Endodermal cell (in vitro differentiated cells): ENCODE measurements around the gene ISG20L2. TPM values are rescaled to one million over a fixed set of nuclear protein-coding genes. Genes with fewer than 3 reads are reported as not detected.

ENCODE experiments used
- DNase-seq: peaks from one replicate; pipeline ENCODE4 v3.0.0-alpha.2; 2017
- H3K27ac ChIP-seq: 2 replicates; pipeline ENCODE4 v1.5.1; 2013; ENCODE audit warnings: mild to moderate bottlenecking, low read depth, low read length, moderate library complexity
- H3K27me3 ChIP-seq: 2 replicates; pipeline ENCODE4 v1.6.1; 2013; ENCODE audit warnings: mild to moderate bottlenecking, low read length, moderate library complexity; ENCODE audit not compliant: insufficient read depth, control insufficient read depth, poor library complexity, severe bottlenecking
- H3K36me3 ChIP-seq: 2 replicates; pipeline ENCODE4 v1.7.0; 2013; ENCODE audit warnings: mild to moderate bottlenecking, low read length, moderate library complexity; ENCODE audit not compliant: control insufficient read depth, insufficient read depth
- H3K4me1 ChIP-seq: one replicate; pipeline ENCODE4 v1.7.0; 2013; ENCODE audit warnings: low read length; ENCODE audit not compliant: control insufficient read depth, insufficient read depth
- H3K4me3 ChIP-seq: 2 replicates; pipeline ENCODE4 v1.5.1; 2013; ENCODE audit warnings: mild to moderate bottlenecking, low read length, moderate library complexity
- H3K9ac ChIP-seq: 2 replicates; pipeline ENCODE4 v1.6.1; 2013; ENCODE audit warnings: mild to moderate bottlenecking, low read length, moderate library complexity; ENCODE audit not compliant: poor library complexity, severe bottlenecking; ENCODE audit errors: extremely low read depth
- H3K9me3 ChIP-seq: 2 replicates; pipeline ENCODE4 v1.6.1; 2013; ENCODE audit warnings: mild to moderate bottlenecking, low read length, moderate library complexity; ENCODE audit not compliant: control insufficient read depth
- H3K27ac Mint-ChIP-seq: 2 replicates; pipeline ENCODE4 v1.8.0; 2020; ENCODE audit warnings: mixed read lengths
- H3K27me3 Mint-ChIP-seq: 2 replicates; pipeline ENCODE4 v1.8.0; 2021; ENCODE audit warnings: mild to moderate bottlenecking, mixed read lengths; ENCODE audit not compliant: insufficient read depth
- H3K36me3 Mint-ChIP-seq: 2 replicates; pipeline ENCODE4 v1.8.0; 2020; ENCODE audit warnings: low read depth, mixed read lengths
- H3K4me1 Mint-ChIP-seq: 2 replicates; pipeline ENCODE4 v1.8.0; 2020; ENCODE audit warnings: mixed read lengths
- H3K4me3 Mint-ChIP-seq: 2 replicates; pipeline ENCODE4 v1.8.0; 2020; ENCODE audit warnings: mild to moderate bottlenecking, moderate library complexity, mixed read lengths
- H3K9me3 Mint-ChIP-seq: 2 replicates; pipeline ENCODE4 v1.8.0; 2020; ENCODE audit warnings: mild to moderate bottlenecking, mixed read lengths
- CTCF ChIP-seq: fragments of 200-600 bp; sonication (generic); conservative IDR thresholded peaks from 2 replicates; pipeline ENCODE4 v1.5.0; 2021; ENCODE audit warnings: antibody characterized with exemption, mild to moderate bottlenecking
- WGBS, 2 experiments: methylation state at CpG; one replicate each; pipeline versions ENCODE4 v1.1.5 to v1.1.7; 2013; ENCODE audit warnings: missing lambda C conversion rate in 2 of 2, mixed read lengths in 1 of 2; ENCODE audit not compliant: insufficient coverage in 1 of 2, insufficient read length in 1 of 2; 5-methylcytosine and 5-hydroxymethylcytosine counted together
- total RNA-seq, 2 donors: library from RNA; stranded (reverse); fragmentation: NEBNext Ultra II Directional in 1 of 2; extraction: Animal tissue kit (Norgen Biotek cat#: 25700) in 1 of 2; gene quantifications; 2 replicates in 1 of 2; 3 replicates in 1 of 2; pipeline ENCODE4 v1.2.1, GENCODE V29; 2021

ISG20L2 gene
- total RNA-seq, 2 donors from 2014 or later: 37.2 to 39.9 TPM

- peak overlapping the region; percentile 44 for H3K27ac Mint-ChIP-seq
- TF ChIP-seq CTCF: no peak
- H3K9me3 Mint-ChIP-seq: no peaks in the 10 kb centered on the region
- no peak overlapping the region for H3K4me3 ChIP-seq
- no peak overlapping the region for H3K9ac ChIP-seq
- no peaks in the 10 kb centered on the region for H3K4me1 Mint-ChIP-seq
- H3K4me1 ChIP-seq: peaks cover 5% of the 10 kb centered on the region
- H3K27me3 ChIP-seq: no peaks in the 10 kb centered on the region
- H3K27ac ChIP-seq: no peak overlapping the region
- peaks cover 47% of the 10 kb centered on the region for H3K36me3 ChIP-seq
- no peak overlapping the region for H3K4me3 Mint-ChIP-seq
- peaks cover 37% of the 10 kb centered on the region for H3K36me3 Mint-ChIP-seq
- no peaks in the 10 kb centered on the region for H3K9me3 ChIP-seq
- H3K27me3 Mint-ChIP-seq: no peaks in the 10 kb centered on the region
- 89 to 91% methylated on average over 2 of the region's 2 CpGs for WGBS, 2 experiments
- DNase-seq: no peak
These were observed 7.4 kb downstream of the ISG20L2 start for GRCh38 chr1:156721131-156721530.

GRCh38 chr1:156717351-156717750 is 11.2 kb downstream of the ISG20L2 start:
- H3K9me3 Mint-ChIP-seq: no peaks in the 10 kb centered on the region
- H3K9ac ChIP-seq: no peak overlapping the region
- no peak overlapping the region for H3K4me3 ChIP-seq
- H3K4me1 ChIP-seq: no peaks in the 10 kb centered on the region
- H3K4me1 Mint-ChIP-seq: peaks cover 2% of the 10 kb centered on the region
- H3K36me3 ChIP-seq: peaks cover 16% of the 10 kb centered on the region
- no peak for TF ChIP-seq CTCF
- H3K4me3 Mint-ChIP-seq: no peak overlapping the region
- H3K27ac Mint-ChIP-seq: no peak overlapping the region
- H3K27ac ChIP-seq: no peak overlapping the region
- H3K36me3 Mint-ChIP-seq: peaks cover 14% of the 10 kb centered on the region
- WGBS, 2 experiments: 79 to 90% methylated on average over 4 of the region's 4 CpGs
- H3K9me3 ChIP-seq: no peaks in the 10 kb centered on the region
- no peaks in the 10 kb centered on the region for H3K27me3 ChIP-seq
- H3K27me3 Mint-ChIP-seq: no peaks in the 10 kb centered on the region
- no peak for DNase-seq

GRCh38 chr1:156714830-156715229 is 13.7 kb downstream of the ISG20L2 start:
- no peak for TF ChIP-seq CTCF
- Mint-ChIP-seq H3K4me1 (peaks cover 14% of the 10 kb centered on the region), H3K27ac (no peak overlapping the region), H3K4me3 (no peak overlapping the region), H3K27me3 (no peaks in the 10 kb centered on the region), H3K9me3 (no peaks in the 10 kb centered on the region), H3K36me3 (no peaks in the 10 kb centered on the region)
- no peak overlapping the region for H3K27ac ChIP-seq
- H3K4me3 ChIP-seq: no peak overlapping the region
- H3K9ac ChIP-seq: no peak overlapping the region
- H3K4me1 ChIP-seq: peaks cover 6% of the 10 kb centered on the region
- no peaks in the 10 kb centered on the region for H3K36me3 ChIP-seq
- DNase-seq: no peak
- no peaks in the 10 kb centered on the region for H3K27me3 ChIP-seq
- 94 to 96% methylated on average over 3 of the region's 3 CpGs for WGBS, 2 experiments
- H3K9me3 ChIP-seq: no peaks in the 10 kb centered on the region
